Activated CD4-positive, alpha-beta T cell treated with anti-CD3 and anti-CD28 coated beads, Interleukin-2, Interleukin-6, amounts not matched to agents 100 ng/mL and 50 ng/mL, durations not matched to agents 16 hours and 8 hours (primary cell): ENCODE data around the gene SETX.

Experiments
- DNase-seq: peaks from one replicate; pipeline ENCODE4 v3.0.0-alpha.2; 2020

The SETX gene

DNA sequence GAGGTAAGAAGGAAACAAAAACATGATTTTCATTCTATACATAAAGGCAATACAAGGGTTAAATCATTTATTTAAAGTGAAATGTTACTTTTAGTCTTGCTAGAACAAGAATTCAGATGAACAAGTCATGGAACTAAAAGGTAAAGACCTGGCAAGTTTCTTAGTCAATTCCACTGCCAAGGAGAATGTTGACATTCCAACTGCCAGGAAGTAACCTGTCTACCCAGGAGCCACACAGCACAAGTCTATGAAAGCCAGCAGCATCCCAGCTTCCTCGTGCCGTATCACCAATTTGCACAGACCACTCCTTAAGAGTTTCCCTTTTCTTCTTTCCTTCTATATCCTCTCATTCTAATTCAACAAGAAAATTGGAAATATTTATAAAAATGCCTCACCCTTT lies 79.9 kb downstream of the SETX start:
- no peak for DNase-seq

DNA sequence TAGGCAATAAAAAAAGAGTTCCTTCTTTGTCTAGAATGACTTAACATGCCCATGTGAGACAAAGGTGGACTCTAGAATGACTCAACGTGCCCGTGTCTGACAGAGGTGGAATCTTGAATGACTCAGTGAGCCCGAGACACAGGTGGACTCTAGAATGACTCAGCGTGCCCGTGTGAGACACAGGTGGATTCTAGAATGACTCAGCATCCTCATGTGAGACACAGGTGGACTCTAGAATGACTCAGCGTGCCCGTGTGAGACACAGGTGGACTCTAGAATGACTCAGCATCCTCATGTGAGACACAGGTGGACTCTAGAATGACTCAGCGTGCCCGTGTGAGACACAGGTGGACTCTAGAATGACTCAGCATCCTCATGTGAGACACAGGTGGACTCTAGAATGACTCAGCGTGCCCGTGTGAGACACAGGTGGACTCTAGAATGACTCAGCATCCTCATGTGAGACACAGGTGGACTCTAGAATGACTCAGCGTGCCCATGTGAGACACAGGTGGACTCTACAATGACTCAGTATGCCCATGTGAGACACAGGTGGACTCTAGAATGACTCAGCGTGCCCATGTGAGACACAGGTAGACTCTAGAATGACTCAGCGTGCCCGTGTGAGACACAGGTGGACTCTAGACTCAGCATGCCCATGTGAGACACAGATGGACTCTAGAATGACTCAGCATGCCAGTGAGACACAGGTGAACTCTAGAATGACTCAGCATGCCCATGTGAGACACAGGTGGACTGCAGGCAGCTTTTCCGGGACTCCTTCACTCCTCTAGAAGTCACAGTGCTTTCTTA lies 84.9 kb downstream of the SETX start:
- peak; percentile 71 for DNase-seq

- DNase-seq, result peak; percentile 65
Observed at GRCh38 chr9:132268725-132269352, 85.9 kb downstream of the SETX start.

- no peak for DNase-seq
Observed at GRCh38 chr9:132267660-132268059, 87.1 kb downstream of the SETX start.

- DNase-seq, result no peak
Observed at GRCh38 chr9:132266017-132266416, 88.8 kb downstream of the SETX start.

DNA sequence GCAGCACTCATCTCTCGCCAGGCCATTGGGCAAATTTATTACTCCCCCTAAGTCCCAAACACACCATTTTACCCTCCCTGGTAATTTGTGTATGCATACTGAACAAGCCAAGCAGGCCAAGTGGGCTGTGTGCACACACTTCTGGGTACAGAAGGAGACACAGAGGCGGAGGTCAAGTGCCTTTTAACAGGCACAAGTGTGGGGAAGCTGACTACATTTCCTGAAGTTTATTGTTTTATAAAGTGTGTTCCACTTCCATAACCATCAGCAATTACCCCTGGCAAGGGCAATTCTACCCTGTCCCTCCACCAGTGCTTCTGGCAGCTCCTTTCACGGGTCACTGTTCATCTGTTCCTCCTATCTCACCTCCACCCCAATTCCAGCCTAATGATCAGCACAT lies 93.9 kb downstream of the SETX start:
- no peak for DNase-seq

DNA sequence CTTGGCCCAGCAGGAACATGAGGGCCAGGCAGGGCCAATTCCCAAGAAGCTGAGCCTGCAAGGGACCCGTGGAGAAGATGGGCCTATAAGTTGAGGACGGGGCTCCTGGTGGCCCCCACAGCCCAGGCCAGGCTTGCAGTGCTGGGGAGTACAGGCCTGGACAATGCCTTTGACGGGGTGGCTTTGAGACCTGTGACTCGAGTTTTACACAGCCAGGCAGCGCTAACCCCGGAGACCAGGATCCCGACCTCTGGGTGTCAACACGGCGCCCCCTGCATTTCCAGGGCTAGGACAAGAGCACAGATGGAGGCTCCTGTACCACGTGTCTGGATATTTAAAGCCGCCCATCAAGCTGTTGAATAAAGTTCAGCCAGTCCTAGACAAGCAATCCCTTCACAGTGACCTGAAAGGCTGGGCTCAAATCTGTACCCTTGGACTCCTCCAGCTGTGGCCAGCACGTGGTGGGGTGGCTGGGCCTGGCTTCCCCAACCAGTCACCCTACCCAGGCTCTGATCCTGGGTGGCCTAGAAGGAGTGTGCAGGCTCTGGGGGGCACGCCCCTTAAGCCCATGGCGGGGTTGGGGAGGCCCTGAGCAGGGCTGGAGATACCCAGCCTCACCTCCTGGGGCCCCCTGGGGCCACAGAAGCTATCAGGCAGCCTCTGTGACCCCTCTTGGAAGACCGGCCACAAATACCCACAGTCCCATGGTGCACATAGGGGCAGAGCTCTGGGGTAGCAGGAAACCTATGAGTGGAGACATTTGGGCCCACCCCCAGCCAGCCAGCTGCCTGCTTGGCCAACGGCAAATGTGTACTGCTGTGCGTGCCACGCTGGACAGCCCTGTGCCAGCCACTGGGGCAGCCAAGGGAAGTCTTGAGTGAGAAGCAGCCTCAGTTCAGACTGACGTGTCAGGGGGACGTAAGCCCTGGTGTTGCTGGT lies 104.2 kb downstream of the SETX start:
- no peak for DNase-seq

DNA sequence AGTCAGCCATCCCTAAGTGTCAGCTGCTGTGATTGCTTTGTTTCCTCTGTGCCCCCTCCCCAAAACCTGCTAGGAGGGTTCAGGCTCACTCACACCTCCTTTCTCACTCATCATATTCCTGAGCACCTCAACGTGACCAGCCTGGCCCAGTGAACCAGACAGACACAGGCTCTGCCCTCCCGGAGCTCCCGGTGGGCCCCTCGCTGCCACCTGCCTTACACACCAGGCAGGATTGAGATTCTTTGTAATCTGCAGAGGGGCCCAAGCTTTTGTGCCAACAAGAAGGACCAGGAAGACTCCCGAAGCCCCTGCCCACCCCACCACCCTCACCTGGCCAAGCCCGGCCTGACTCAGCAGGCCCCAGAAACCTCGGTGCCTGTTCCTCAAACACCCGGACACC lies 105.1 kb downstream of the SETX start:
- no peak for DNase-seq

DNA sequence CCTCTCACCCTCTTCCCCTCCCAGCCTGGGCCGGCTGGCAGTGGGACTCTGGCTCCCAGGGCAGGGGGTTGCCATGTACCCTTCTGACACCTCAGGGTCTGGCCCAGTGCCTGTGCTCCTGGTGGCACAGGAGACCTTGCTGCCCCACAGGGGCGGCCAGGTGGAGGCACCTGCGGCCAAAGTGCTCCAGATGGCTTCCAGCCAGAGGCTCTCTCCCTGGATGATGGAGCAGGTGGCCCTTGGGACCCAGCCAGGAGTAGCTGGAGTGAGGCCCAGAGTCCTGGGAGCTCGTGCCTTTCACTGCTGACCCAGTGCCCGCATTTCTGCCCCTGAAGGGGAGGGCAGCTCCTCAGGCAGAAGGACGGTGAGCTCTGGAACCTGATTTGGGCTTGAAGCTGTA lies 105.7 kb downstream of the SETX start:
- DNase-seq, result no peak

- no peak for DNase-seq
Observed at GRCh38 chr9:132247942-132248341, 106.8 kb downstream of the SETX start.

- DNase-seq, result no peak
Observed at GRCh38 chr9:132245465-132245864, 109.3 kb downstream of the SETX start.

GRCh38 chr9:132244582-132245455 lies 110.0 kb downstream of the SETX start:
- DNase-seq, result no peak

- no peak for DNase-seq
Observed at GRCh38 chr9:132243156-132244074, 111.4 kb downstream of the SETX start.

- DNase-seq, result no peak
Observed at GRCh38 chr9:132242621-132243155, 112.1 kb downstream of the SETX start.

DNA sequence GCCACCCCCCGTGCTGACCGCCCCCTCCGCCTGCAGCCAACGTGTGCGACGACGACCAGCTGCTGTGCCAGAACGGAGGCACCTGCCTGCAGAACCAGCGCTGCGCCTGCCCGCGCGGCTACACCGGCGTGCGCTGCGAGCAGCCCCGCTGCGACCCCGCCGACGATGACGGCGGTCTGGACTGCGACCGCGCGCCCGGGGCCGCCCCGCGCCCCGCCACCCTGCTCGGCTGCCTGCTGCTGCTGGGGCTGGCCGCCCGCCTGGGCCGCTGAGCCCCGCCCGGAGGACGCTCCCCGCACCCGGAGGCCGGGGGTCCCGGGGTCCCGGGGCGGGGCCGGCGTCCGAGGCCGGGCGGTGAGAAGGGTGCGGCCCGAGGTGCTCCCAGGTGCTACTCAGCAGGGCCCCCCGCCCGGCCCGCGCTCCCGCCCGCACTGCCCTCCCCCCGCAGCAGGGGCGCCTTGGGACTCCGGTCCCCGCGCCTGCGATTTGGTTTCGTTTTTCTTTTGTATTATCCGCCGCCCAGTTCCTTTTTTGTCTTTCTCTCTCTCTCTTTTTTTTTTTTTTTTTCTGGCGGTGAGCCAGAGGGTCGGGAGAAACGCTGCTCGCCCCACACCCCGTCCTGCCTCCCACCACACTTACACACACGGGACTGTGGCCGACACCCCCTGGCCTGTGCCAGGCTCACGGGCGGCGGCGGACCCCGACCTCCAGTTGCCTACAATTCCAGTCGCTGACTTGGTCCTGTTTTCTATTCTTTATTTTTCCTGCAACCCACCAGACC lies 112.8 kb downstream of the SETX start:
- peak; percentile 26 for DNase-seq

GRCh38 chr9:132241483-132241839 lies 113.3 kb downstream of the SETX start:
- DNase-seq, result no peak

DNA sequence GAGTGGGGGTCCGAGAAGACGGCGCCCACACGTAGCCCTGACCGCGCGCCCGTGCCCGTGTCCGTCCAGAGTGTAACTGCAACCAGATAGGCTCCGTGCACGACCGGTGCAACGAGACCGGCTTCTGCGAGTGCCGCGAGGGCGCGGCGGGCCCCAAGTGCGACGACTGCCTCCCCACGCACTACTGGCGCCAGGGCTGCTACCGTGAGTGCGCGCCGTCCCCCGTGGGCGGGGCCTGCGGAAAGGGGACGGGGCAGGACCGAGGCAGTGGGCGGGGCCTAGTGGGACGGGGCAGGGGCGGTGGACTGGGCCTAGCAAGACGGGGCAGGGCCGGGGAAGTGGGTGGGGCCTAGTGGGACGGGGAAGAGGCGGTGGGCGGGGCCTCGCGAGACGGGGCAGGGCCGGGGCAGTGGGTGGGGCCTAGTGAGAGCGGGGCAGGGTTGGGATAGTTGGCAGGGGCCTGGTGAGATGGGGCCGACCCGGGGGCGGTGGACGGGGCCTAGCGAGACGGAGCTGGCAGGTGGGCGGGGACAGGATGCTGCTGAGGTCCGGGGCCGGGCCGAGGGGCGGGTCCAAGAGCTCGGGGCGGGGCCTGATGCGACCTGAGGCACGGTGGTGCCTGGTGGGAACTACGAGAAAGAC lies 113.8 kb downstream of the SETX start:
- DNase-seq, result peak; percentile 97

DNA sequence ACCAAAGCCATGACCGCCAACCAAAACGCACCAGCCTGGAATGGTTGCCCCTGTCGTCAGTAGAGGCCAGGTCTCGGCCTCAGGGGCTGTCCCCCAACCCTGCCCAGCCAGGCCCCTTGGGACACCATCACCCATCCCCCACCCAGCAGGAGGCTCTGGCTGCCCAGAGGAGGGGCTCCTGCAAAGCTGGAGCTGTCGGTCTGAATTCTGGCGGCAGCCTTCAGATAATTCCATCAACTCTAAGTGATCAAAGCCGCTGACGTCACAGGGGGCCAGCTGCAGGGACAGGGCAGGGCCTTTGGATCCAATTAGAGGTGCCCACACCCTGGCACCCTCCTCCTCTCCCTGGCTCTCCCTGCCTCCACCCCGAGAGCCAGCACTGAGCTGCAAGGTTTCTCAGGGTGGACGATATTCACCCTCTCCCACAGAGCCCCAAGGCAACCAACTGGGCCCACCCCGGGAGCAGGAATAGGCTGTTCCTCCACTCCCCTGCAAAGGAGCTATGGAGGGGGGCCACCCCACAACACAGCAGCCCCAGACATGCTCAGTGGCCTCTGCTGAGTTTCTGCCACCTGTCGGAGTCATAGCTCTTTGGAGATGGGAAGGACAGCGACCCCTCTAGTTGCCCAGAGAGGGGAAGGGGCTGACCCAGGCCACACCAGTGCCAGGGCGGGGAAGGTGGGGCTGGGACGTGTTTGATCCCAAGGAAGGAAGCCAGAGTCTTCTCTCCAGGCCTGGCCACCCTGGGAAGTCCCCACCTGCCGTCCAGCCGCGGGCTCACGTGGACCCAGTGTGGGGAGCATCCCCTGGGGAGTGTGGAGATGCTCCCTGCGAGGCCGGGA lies 114.6 kb downstream of the SETX start:
- no peak for DNase-seq

- no peak for DNase-seq
Observed at GRCh38 chr9:132239518-132239917, 115.3 kb downstream of the SETX start.
